T-cell (primary cell): Measurements from ENCODE around the gene FLVCR2. TPM values are rescaled to one million over a fixed set of nuclear protein-coding genes. Genes with fewer than 3 reads are reported as not detected.

Source experiments
- ATAC-seq, 4 experiments: fragments of 200-7000 bp in 3 of 4; fragments of 150-1000 bp in 1 of 4; cut with Tn5 transposase; replicated peaks in 1 of 4; 1 replicate in 3 of 4; 2 replicates in 1 of 4; pipeline ENCODE4 v1.10.0; 2021; ENCODE audit warnings: moderate library complexity in 3 of 4, mild to moderate bottlenecking in 2 of 4, moderate number of reproducible peaks in 1 of 4
- CTCF ChIA-PET, 2 donors: fragments of 300-600 bp; sonication (Branson Sonifier 250); formaldehyde crosslinking; loops; one replicate each; lab custom pipeline; 2022; ENCODE audit warnings: antibody characterized with exemption in 2 of 2; lab: Charles Lee
- POLR2A ChIA-PET, 2 donors: fragments of 300-600 bp; sonication (Branson Sonifier 250); formaldehyde crosslinking; loops; one replicate each; lab custom pipeline; 2022; ENCODE audit warnings: antibody characterized with exemption in 2 of 2; lab: Charles Lee
- DNase-seq, 35 experiments: peaks; one replicate each; pipeline versions ENCODE4 v3.0.0 to v3.0.0-alpha.2; 2013 to 2023
- H3K27ac ChIP-seq: one replicate; pipeline ENCODE4 v1.5.1; 2013; ENCODE audit warnings: low read length
- H3K27me3 ChIP-seq, 2 experiments: replicated peaks in 1 of 2; 1 replicate in 1 of 2; 2 replicates in 1 of 2; pipeline versions ENCODE4 v1.6.1 to v1.7.0; 2013; ENCODE audit warnings: low read length in 1 of 2, mixed read lengths in 1 of 2; ENCODE audit not compliant: control insufficient read depth in 2 of 2, insufficient read depth in 2 of 2; ENCODE audit errors: extremely low read depth in 1 of 2
- H3K36me3 ChIP-seq, 2 donors: 1 replicate in 1 of 2; 2 replicates in 1 of 2; pipeline versions ENCODE4 v1.6.1 to v1.7.0; 2013; ENCODE audit warnings: low read length in 1 of 2; ENCODE audit not compliant: control insufficient read depth in 2 of 2, insufficient read depth in 1 of 2; ENCODE audit errors: extremely low read depth in 1 of 2
- H3K4me1 ChIP-seq, 2 experiments: 1 replicate in 1 of 2; 2 replicates in 1 of 2; pipeline versions ENCODE4 v1.6.1 to v1.7.0; 2013; ENCODE audit warnings: low read length in 2 of 2, mixed read lengths in 1 of 2; ENCODE audit not compliant: insufficient read depth in 2 of 2, control insufficient read depth in 1 of 2; ENCODE audit errors: extremely low read depth in 1 of 2
- H3K4me3 ChIP-seq, 2 donors: 1 replicate in 1 of 2; 2 replicates in 1 of 2; pipeline versions ENCODE4 v1.5.1 to v1.7.0; 2013; ENCODE audit warnings: mild to moderate bottlenecking in 2 of 2, low read length in 1 of 2, moderate library complexity in 1 of 2; ENCODE audit not compliant: control insufficient read depth in 1 of 2; ENCODE audit errors: extremely low read depth in 1 of 2
- H3K9me3 ChIP-seq: 2 replicates; pipeline ENCODE4 v1.7.0; 2013
- H3K27ac Mint-ChIP-seq, 2 donors: one replicate each; pipeline ENCODE4 v1.8.0; 2020 to 2021; ENCODE audit warnings: mild to moderate bottlenecking in 2 of 2, mixed read lengths in 2 of 2
- H3K27me3 Mint-ChIP-seq, 2 donors: one replicate each; pipeline ENCODE4 v1.8.0; 2021 to 2022; ENCODE audit warnings: mixed read lengths in 2 of 2
- H3K36me3 Mint-ChIP-seq: one replicate; pipeline ENCODE4 v1.8.0; 2021; ENCODE audit warnings: mixed read lengths
- H3K4me1 Mint-ChIP-seq, 3 donors: one replicate each; pipeline ENCODE4 v1.8.0; 2020 to 2022; ENCODE audit warnings: mixed read lengths in 3 of 3, mild to moderate bottlenecking in 1 of 3
- H3K4me3 Mint-ChIP-seq, 3 donors: one replicate each; pipeline ENCODE4 v1.8.0; 2020 to 2022; ENCODE audit warnings: mild to moderate bottlenecking in 3 of 3, mixed read lengths in 3 of 3, moderate library complexity in 3 of 3
- H3K9me3 Mint-ChIP-seq, 3 donors: one replicate each; pipeline ENCODE4 v1.8.0; 2020 to 2022; ENCODE audit warnings: mixed read lengths in 3 of 3
- WGBS: methylation state at CpG from one replicate; pipeline ENCODE4 v1.1.5; 2013; ENCODE audit warnings: missing lambda C conversion rate; ENCODE audit not compliant: insufficient coverage; 5-methylcytosine and 5-hydroxymethylcytosine counted together
- total RNA-seq, 35 experiments: library from RNA in 6 of 35; stranded (reverse) in 6 of 35; fragments of 120-200 nt in 1 of 35; gene quantifications; one replicate each; pipeline versions ENCODE4 v1.2.1 to v1.2.4 and lab custom pipeline; 2013 to 2026

FLVCR2 gene
- total RNA-seq, 5 donors from 2014 or later (not counting 1 experiment from before 2014, with no cell fraction given) = 1.1 to 7.1 (median 3.1) TPM

DNA sequence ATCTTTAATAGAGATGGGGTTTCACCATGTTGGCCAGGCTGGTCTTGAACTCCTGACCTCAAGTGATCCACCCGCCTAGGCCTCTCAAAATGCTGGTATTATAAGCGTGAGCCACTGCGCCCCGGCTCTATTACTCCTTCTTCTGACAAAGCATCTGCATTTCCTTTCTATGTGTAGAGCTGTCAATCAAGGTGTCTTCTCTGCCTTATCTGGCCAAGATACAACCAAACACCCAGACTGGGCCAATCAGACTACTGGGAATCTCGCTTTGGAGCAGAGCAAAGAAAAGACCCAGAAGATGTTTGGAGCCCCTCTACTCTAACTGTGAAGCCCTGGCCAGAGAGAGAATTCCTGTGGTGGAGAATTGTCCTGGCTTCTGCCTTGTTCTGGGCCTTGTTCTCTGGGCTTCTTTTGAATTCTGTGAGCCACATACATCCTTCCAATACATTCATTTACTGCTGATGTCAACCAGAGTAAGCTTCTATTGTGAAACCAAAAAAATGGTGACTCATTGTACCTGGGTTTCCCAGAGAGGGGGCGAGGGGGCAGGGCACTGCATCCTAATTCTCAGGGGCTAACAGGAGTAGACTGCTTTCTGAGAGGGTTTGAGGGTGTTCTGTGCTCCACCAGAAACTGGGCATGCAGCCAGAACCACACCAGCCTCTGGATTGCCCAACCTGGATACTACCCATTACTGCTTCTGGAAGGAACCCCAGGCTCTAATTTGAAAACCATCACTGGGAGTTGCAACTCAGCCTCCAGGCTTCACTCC lies 18.8 kb upstream of the FLVCR2 start:
- Mint-ChIP-seq H3K36me3 (peaks cover 2% of the 10 kb centered on the region), H3K9me3 (no peaks in the 10 kb centered on the region), H3K4me3 (no peak overlapping the region), H3K27me3 (no peaks in the 10 kb centered on the region), H3K4me1 (peaks cover 21 to 36% (median 33%) of the 10 kb centered on the region in 3 donors), H3K27ac (peak overlapping the region in 1 of 2 donors; percentile 39)
- H3K9me3 ChIP-seq = no peaks in the 10 kb centered on the region
- DNase-seq (no peak), ATAC-seq (peak in 2 of 4 experiments; percentile 17 to 31)
- ChIA-PET POLR2A (no interaction called here), CTCF (no interaction called here)
- 68% methylated on average over 3 of the region's 6 CpGs for WGBS
- no peaks in the 10 kb centered on the region for H3K36me3 ChIP-seq
- no peak overlapping the region for H3K27ac ChIP-seq
- peaks cover 0 to 2% of the 10 kb centered on the region in 2 experiments for H3K27me3 ChIP-seq
- H3K4me3 ChIP-seq = no peak overlapping the region
- H3K4me1 ChIP-seq = peaks cover 2 to 9% of the 10 kb centered on the region in 2 experiments

DNA sequence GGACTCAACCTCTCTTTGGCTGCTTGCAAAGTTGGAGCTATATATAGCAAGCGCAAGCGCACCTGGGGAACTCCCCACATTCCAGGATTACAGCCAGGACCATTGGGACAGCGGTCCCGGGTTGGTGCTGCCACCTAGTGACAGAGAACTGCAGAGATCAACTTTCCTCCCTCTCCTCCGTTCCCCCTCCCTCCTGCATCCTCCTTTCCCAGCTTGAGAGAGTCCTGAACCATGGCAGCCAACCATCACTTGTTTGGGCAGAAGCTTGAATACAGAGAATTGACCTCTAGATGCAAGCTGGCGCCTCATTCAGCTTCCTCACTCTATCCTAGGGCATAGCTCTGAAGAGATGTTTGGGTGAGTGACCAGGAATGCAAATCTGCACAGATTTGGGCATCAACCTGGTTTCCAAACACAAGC lies 17.4 kb upstream of the FLVCR2 start:
- POLR2A ChIA-PET = no interaction called here
- H3K4me3 Mint-ChIP-seq = peak overlapping the region in 1 of 3 donors; percentile 23

DNA sequence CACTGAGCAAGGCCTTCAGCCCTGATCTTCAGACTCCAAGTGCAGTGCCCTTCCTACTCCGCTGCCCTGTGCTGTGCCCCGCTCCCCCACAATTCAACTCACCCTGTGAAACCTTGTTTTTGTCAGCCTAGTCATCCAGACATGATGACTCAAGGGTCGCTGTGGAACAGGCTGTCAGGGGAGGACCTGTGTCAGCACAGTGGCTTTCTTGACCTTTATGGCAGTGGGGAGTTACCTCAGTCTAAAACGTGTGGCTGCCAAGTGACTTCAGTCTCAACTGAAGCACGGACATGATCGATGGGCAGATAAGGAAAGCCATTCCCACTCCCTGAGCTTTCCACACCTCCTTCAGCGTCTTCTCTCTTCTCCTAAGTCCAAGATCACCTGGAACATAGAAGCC lies 16.3 kb upstream of the FLVCR2 start:
- Mint-ChIP-seq H3K4me3 (no peak overlapping the region), H3K4me1 (peaks cover 45 to 60% (median 56%) of the 10 kb centered on the region in 3 donors), H3K9me3 (no peaks in the 10 kb centered on the region), H3K36me3 (no peaks in the 10 kb centered on the region), H3K27ac (peak overlapping the region; percentile 64 to 71), H3K27me3 (no peaks in the 10 kb centered on the region)
- WGBS = 24% methylated on average over 3 of the region's 7 CpGs
- ChIA-PET POLR2A (no interaction called here), CTCF (interaction anchor here in 1 of 2 donors (0.6 to 0.8 kb wide), 2 partner anchors 43 to 90 kb away, joined by 3 read pairs; no protein-coding TSS in a partner anchor)
- DNase-seq = no peak
- no peaks in the 10 kb centered on the region for H3K36me3 ChIP-seq
- peaks cover 2 to 31% of the 10 kb centered on the region in 2 experiments for H3K4me1 ChIP-seq
- no peaks in the 10 kb centered on the region for H3K9me3 ChIP-seq
- H3K27me3 ChIP-seq = peaks cover 0 to 2% of the 10 kb centered on the region in 2 experiments
- ATAC-seq = no peak
- no peak overlapping the region for H3K27ac ChIP-seq
- H3K4me3 ChIP-seq = no peak overlapping the region

More for the DNA sequence above, 17.4 kb upstream of the FLVCR2 start:
- H3K4me3 ChIP-seq = no peak overlapping the region
- peak overlapping the region; percentile 58 to 68 for H3K27ac Mint-ChIP-seq
- H3K27me3 ChIP-seq = peaks cover 0 to 2% of the 10 kb centered on the region in 2 experiments
- CTCF ChIA-PET = interaction anchor here (0.6 to 1.5 kb wide), 13 partner anchors 14 to 458 kb away, joined by 3 to 11 read pairs (median 4); partner anchors contain the start of gene BATF (in 1 of the 2)
- no peaks in the 10 kb centered on the region for H3K36me3 ChIP-seq
- peak in 13 of 35 experiments; percentile 6 to 73 (median 30) for DNase-seq
- no peaks in the 10 kb centered on the region for H3K27me3 Mint-ChIP-seq
- no peaks in the 10 kb centered on the region for H3K9me3 Mint-ChIP-seq
- H3K9me3 ChIP-seq = no peaks in the 10 kb centered on the region
- H3K4me1 Mint-ChIP-seq = peaks cover 35 to 50% (median 47%) of the 10 kb centered on the region in 3 donors
- no peak overlapping the region for H3K27ac ChIP-seq
- H3K4me1 ChIP-seq = peaks cover 2 to 20% of the 10 kb centered on the region in 2 experiments
- peaks cover 2% of the 10 kb centered on the region for H3K36me3 Mint-ChIP-seq
- 8% methylated on average over 5 of the region's 6 CpGs for WGBS
- ATAC-seq = peak; percentile 49 to 76 (median 58)

DNA sequence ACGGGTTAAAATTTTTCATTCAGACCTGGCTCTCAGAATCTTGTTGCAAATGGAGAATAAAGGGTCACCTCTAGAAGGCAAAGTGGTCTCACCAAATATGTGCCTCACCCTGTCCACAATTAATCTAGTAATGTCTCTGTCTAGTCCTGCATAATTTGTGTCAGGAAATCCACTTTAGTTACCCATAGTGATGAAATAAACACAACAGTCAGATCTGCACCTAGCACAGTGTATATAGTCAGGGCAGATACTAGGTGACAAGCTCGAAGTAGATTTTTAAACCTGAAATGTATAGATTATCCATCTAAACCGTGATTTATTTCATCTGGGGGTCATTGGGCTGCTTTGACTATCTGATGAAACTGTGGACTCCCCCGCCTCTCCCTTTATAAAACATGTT lies 15.9 kb upstream of the FLVCR2 start:
- ATAC-seq (no peak), DNase-seq (no peak)
- Histone ChIP-seq H3K9me3 (no peaks in the 10 kb centered on the region), H3K27me3 (peaks cover 0 to 2% of the 10 kb centered on the region in 2 experiments), H3K4me3 (no peak overlapping the region), H3K27ac (no peak overlapping the region), H3K36me3 (no peaks in the 10 kb centered on the region), H3K4me1 (peaks cover 2 to 31% of the 10 kb centered on the region in 2 experiments)
- no peaks in the 10 kb centered on the region for H3K27me3 Mint-ChIP-seq
- H3K9me3 Mint-ChIP-seq = no peaks in the 10 kb centered on the region
- no CpG with 5 or more reads among the region's 4 CpGs for WGBS
- peaks cover 45 to 60% (median 56%) of the 10 kb centered on the region in 3 donors for H3K4me1 Mint-ChIP-seq
- H3K36me3 Mint-ChIP-seq = no peaks in the 10 kb centered on the region
- CTCF ChIA-PET = interaction anchor here in 1 of 2 donors (0.6 to 0.8 kb wide), 2 partner anchors 43 to 90 kb away, joined by 3 read pairs; no protein-coding TSS in a partner anchor
- peak overlapping the region in 1 of 2 donors; percentile 71 for H3K27ac Mint-ChIP-seq
- no peak overlapping the region for H3K4me3 Mint-ChIP-seq
- POLR2A ChIA-PET = no interaction called here

DNA sequence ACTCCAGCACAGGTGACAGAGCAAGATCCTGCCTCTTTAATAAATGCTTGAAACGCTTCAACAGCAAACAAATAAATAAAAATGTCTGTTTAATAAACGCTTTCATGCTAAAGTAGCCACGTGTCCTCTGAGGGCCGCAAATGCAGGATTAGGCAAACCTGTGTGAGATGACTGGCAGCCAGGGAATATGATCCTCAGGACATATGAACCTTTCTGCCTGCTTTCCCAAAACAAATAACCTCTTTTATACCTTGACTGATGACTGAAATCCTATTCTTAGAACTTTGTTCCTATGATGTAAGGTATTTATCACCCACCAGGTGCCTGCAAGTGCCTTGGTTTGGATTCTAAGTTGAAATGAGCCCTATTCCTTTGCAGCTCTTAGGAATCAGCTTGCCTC lies 14.5 kb upstream of the FLVCR2 start:
- 95% methylated on average over 3 of the region's 4 CpGs for WGBS
- POLR2A ChIA-PET = no interaction called here

DNA sequence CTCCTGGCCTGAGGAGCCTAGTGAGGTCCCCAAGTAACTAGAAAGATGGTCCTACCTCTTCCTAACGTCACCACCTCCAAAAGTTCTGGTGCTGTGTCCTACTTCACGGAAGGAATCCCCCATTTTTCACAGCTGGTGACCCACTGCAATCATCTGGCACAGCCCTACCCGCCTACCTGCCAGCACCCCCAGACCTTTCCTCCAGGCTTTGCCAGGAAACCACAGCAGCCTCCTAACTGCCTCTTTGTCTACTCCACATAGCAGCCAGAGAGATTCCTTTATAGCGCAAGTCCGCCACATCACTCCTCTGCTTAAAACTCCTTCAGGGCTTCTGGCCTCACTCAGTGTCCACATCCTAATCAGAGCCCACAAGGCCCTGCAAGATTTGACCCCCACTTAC lies 13.4 kb upstream of the FLVCR2 start:
- Mint-ChIP-seq H3K9me3 (no peaks in the 10 kb centered on the region), H3K4me3 (no peak overlapping the region), H3K36me3 (no peaks in the 10 kb centered on the region), H3K27ac (peak overlapping the region; percentile 2), H3K27me3 (no peaks in the 10 kb centered on the region), H3K4me1 (peaks cover 49 to 60% (median 53%) of the 10 kb centered on the region in 3 donors)
- H3K9me3 ChIP-seq = no peaks in the 10 kb centered on the region
- 90% methylated on average over 5 of the region's 5 CpGs for WGBS
- H3K27ac ChIP-seq = no peak overlapping the region
- ATAC-seq = no peak
- H3K4me1 ChIP-seq = peaks cover 2 to 31% of the 10 kb centered on the region in 2 experiments
- ChIA-PET CTCF (no interaction called here), POLR2A (no interaction called here)
- peaks cover 0 to 6% of the 10 kb centered on the region in 2 experiments for H3K27me3 ChIP-seq
- H3K36me3 ChIP-seq = no peaks in the 10 kb centered on the region
- no peak for DNase-seq
- H3K4me3 ChIP-seq = no peak overlapping the region

More for the DNA sequence above, 14.5 kb upstream of the FLVCR2 start:
- Mint-ChIP-seq H3K36me3 (no peaks in the 10 kb centered on the region), H3K4me1 (peaks cover 49 to 64% (median 60%) of the 10 kb centered on the region in 3 donors), H3K27ac (no peak overlapping the region), H3K27me3 (no peaks in the 10 kb centered on the region), H3K9me3 (no peaks in the 10 kb centered on the region), H3K4me3 (no peak overlapping the region)
- CTCF ChIA-PET = interaction anchor here in 1 of 2 donors (1.1 kb wide), 1 partner anchor 11 kb away, joined by 5 read pairs; no protein-coding TSS in a partner anchor
- H3K27ac ChIP-seq = no peak overlapping the region
- no peaks in the 10 kb centered on the region for H3K9me3 ChIP-seq
- ATAC-seq = no peak
- H3K4me1 ChIP-seq = peaks cover 2 to 31% of the 10 kb centered on the region in 2 experiments
- H3K36me3 ChIP-seq = no peaks in the 10 kb centered on the region
- peaks cover 0 to 2% of the 10 kb centered on the region in 2 experiments for H3K27me3 ChIP-seq
- no peak overlapping the region for H3K4me3 ChIP-seq
- DNase-seq = no peak
